Activated CD4-positive, CD25-positive, alpha-beta regulatory T cell treated with anti-CD3 and anti-CD28 coated beads, Interleukin-2, amount 50 U/mL, for 72 hours (primary cell): ENCODE measurements around the gene QSOX1.

ENCODE experiments used
- DNase-seq: peaks from one replicate; pipeline ENCODE4 v3.0.0; 2021

QSOX1 gene

GRCh38 chr1:180236698-180237509 lies 82.2 kb downstream of the QSOX1 start:
- DNase-seq, result no peak

DNA sequence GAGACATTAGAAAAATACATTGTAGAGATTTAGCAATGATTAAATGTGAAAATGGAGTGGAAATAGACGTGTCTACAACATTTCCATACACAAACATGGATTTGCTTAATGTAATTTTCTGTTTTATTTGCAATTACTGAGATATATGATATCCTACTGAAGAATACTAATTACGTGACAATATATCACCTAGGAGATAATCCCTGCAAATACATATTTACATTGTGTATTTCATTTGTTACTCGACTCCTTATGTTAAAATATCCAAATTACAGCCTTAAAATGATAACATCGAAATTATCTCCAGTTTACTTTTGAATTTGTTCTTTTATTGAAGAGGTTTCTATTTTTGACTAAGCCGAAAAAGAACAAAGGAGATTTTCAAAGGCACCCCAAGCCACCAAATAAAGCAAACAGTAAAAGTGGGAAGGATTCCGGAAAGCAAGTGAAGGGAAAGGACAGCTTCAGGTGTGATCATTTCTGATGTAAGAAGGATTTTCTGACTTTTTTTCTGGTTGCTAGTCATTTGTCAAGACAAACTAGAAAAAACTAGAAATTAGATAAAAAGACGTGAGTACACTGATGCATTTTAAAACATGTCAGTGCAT lies 83.3 kb downstream of the QSOX1 start:
- DNase-seq, result no peak

GRCh38 chr1:180238675-180239074 lies 84.0 kb downstream of the QSOX1 start:
- DNase-seq, result no peak

DNA sequence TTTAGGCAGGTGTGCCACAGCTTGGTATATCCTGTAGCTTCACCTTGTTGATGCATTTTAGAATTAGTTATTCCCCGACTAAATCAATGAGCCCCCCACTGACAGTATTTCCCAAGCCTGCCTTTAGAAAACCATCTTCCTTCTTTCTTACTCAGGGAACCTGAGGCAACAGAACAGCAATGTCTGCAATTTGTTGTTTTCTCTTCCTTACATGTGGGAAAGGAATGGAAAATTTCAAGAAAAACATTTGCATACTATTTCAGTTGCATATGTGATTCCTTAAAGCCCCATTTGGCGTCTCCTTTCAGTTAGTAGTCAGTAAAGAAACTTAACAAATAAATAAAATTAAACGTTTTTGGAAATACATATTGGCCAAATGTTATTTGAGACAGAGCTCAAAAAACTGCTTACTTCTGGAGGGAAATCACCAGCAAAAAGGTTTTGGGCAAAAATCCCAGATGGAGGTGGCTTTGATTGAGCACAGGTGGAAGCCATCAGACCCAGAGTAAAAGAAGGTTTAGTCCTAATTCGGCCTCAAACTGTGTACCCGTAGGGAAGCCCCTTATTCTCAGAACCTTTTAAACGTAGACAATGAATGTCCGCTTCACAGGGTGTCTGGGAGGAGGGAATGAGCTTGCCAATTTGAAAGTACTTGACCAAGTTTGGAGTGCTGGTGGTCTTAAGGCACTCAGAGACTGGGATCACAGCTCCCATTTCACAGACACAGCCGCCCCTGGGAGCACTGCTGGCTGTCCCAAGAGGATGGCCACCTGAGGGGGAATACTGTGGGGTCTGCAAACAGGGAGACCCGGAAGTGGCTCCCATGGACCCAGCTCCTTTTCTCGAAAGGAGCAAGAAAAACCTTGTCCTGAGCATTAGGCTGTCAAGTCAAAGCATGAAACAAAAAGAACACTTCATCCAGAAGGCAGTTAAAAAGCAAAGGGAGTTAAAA lies 84.8 kb downstream of the QSOX1 start:
- DNase-seq, result no peak

DNA sequence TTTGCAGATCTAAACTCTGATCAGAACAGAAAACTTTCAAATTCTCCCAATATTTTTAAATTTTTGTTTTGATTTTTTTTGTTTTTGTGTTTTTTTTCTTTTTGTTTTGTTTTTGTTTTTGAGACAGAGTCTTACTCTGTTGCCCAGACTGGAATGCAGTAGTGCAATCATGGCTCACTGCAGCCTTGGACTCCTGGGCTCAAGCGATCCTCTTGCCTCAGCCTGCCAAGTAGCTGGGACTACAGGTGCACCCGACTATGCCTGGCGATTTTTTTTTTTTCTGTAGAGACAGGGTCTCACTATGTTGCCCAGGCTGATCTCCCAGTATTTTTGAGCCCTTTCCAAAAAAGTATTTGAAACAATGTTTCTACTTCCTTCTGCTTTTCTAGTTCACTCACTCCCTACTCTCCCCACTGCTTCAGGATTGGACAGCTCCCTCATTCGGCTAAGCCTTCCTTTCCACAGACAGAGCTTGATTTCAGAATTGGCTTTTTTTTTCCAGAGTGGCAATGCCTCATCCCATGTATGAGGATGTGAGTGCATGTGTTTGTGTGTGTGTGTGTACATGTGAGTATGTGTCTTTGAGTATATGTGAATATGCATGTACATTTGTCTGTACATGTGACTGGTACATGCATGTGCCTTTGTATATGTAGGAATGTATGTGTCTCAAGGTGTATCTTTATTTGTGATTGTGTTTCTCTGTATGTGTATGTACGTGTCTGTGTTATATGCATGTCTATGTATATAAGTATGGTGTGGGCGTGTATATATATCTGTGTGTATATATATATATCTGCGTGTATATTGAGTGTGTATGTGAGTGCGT lies 87.3 kb downstream of the QSOX1 start:
- DNase-seq, result no peak

GRCh38 chr1:180243517-180244221 lies 89.0 kb downstream of the QSOX1 start:
- DNase-seq, result no peak

GRCh38 chr1:180244840-180245239 lies 90.2 kb downstream of the QSOX1 start:
- no peak for DNase-seq

DNA sequence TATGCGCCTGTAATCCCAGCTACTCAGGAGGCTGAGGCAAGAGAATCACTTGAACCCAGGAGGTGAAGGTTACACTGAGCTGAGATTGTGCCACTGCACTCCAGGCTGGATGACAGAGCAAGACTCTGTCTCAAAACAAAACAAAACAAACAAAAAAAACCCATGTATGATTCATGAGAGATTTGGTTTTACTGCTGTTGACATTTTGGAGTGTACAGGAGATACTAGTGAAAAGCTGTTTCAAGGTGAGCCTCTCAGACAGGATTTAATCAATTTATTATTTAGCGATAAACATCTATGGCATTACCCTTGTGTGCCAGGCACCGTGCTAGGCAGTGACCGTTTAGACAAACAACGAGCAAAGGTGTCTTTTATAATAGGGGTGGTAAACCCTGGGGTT lies 91.9 kb downstream of the QSOX1 start:
- no peak for DNase-seq

- no peak for DNase-seq
Observed at GRCh38 chr1:180247061-180247460, 92.4 kb downstream of the QSOX1 start.

GRCh38 chr1:180247580-180247979 lies 92.9 kb downstream of the QSOX1 start:
- no peak for DNase-seq

DNA sequence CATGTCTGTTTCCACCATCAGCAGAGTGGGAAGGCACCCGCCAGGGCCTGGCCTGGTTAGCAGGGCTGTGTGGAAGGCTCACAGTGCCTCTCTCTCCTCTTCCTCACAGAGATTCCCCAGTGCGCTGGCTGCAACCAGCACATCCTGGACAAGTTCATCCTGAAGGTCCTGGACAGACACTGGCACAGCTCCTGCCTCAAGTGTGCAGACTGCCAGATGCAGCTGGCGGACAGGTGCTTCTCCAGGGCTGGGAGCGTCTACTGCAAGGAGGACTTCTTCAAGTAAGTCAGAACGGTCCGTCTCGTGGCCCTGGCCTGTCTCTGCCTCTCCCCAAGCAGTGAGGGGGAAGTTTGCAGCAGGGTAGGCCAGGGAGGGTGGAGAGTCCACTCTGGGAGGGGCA lies 93.5 kb downstream of the QSOX1 start:
- DNase-seq, result no peak

- no peak for DNase-seq
Observed at GRCh38 chr1:180248731-180249681, 94.3 kb downstream of the QSOX1 start.

DNA sequence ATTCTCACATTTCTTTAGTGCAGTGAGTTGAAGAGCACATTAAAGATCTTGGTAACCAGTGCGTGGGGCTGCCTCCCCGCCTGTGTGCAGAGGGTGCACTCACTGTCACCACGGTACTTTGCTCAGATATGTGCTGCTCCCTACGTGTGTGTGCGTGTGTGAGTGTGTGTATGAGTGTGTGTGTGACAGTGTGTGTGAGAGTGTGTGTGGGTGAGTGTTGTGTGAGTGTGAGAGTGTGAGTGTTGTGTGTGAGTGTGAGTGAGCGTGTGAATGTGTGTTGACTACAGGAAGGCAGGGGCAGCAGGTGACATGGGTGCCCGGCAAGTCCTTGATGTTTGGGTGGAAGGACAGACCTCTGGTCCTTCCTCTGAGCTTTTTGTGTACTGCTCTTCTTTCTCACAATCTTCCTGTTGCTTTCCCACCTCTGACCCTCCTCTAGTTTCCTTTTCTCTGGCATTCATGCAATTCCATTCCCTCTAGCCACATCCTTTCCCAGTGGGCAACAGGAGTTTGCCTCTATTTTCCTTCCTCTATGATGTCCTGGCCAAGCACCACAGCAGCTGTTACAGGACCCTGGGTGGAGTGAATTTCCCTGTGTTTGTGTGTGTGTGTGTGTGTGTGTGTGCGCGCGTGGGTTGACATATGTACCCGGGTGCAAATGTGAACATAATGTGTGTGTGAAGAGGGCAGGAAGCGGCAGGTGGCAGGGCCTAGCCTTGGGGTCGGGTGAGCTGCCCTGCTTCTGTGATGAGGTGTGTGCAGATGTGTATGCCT lies 95.2 kb downstream of the QSOX1 start:
- DNase-seq, result peak; percentile 4

DNA sequence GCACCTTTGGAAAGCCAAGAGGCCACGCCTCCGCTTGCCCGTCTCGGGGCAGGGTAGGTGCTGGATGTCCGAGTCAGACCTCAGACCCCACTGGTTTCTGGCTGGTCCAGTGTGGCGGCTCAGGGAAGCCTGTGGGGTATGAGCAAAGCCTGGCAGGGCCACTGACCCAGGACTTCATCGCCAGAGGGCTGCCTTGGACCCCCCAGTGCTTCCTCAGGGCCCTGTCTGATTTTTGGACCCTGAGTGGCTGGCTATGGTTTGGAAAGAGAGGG lies 95.8 kb downstream of the QSOX1 start:
- DNase-seq, result no peak

- no peak for DNase-seq
Observed at GRCh38 chr1:180250883-180251509, 96.3 kb downstream of the QSOX1 start.

DNA sequence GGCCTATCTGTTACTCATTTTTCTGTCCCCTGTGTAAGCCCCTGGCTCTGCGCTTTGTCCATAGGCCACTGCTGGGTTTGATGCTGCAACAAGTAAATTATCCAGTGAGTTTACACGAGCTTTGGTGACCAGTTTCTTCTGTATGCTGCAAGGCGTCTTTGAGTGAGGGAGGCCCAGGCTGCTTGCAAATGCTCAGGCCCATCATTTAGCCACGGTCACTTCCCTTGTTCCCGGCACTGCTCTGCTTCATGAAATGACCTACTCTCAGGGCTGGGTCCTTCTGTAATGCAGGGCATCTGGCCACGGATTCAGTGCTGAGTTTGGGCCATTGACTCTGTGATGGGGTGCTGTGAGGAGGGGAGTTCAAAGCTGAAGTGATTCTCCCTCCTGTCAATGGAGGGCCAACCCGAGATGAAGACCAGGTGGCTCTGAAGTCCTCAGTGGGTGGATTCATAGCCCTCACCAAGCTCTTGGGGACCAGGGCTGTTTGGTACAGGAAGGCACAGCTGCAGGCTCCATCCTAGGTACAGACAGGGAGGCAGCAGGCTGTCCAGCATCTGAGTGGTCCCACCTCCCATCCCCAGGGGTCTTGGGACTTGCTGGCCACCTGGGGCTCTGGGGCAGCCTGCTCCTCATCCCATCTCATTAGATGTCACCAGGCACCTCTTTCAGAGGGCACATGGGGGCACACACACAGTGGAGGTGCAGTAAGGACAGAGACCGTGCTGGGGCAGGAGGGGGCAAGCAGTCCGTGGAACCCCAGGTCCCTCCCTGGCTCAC lies 97.0 kb downstream of the QSOX1 start:
- no peak for DNase-seq

DNA sequence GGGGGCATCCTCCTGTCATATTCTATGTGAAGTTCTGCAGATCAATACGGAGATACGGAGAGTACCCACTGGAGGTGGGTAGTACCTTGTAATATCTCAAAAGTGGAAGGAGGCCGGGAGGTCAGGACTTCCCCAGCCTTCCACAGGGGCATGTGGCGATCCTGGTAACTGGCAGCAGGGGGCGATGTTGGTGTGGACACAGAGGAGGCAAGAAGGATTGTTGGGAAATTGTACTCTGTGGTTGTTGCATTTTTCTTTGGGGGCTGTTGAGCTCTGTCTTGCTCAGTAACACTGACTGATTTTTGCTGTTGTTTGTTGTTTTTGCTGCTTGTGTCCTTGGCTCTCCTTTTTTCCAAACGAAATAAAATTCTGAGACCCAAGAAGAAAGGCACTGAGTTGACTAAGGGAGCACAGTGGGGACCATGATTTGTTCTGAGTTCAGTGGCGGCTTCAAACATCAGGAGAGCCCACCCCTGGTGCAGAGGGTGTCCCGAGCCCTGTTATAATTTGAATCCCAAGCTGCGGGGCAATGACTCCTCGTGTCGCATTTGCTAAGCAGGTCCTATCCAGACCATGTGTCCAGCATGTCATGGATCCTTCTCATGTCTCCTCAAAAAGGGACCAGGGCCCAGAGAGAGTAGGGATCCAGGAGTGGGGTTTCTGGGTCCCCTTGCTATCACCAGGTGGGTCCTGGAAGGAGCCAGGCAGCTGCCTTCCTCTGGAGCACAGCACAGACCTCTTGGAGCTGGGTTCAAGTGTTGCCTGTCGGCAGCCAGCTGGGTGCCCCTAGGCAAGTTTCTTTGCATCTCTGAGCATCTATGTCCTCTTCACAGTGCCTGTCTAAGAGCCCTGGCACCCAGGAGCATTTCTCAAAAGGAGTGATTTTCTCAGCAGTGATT lies 98.2 kb downstream of the QSOX1 start:
- DNase-seq, result peak; percentile 70
